Measurements from ENCODE around the gene ADAM15. TPM values are rescaled to one million over a fixed set of nuclear protein-coding genes. Genes with fewer than 3 reads are reported as not detected.

ADAM15 gene
- total RNA-seq, 3 donors from 2014 or later = 97.8 to 155 (median 109) TPM

DNA sequence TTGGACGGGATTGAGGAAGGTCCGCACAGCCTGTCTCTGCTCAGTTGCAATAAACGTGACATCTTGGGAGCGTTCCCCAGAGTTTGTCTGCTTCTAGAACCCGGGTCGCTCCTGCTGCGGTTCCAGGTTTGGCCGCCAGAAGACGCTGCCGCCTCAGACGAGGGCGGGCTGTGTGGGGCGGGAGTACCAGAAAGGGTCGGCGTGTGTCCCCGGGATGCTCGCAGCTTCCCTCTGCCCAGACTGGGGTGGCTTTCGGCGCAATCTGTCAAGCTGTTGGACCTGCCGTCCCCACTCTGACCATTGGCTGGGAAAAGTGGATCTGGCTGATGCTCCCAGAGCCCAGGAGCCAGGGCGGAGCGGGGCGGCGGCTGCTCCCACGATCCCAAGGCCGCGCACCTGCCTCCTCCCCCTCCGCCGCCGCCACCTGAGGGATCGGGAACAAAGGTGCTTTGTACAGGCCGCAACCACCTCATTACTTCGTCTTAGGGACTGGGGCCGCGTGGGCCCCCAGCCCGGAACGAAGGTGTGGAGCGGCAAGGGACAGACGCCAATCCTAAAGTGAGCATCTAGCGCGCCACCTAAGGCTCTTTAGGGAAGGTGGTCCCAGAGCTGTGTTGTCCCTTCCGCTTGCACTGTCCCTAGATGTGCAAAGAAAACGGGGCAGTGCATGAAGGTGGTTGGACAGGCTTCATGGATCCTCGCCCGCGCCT, 11.7 kb downstream of the ADAM15 start:
- Histone ChIP-seq H3K9me3 (no peaks in the 10 kb centered on the region), H3K27me3 (no peaks in the 10 kb centered on the region), H3K27ac (peak overlapping the region; percentile 85 to 92), H3K36me3 (no peaks in the 10 kb centered on the region), H3K4me3 (peak overlapping the region; percentile 68 to 90 (median 81)), H3K4me1 (peaks cover 14 to 15% of the 10 kb centered on the region in 2 donors)
- DNase-seq (ENCODE audit: low spot score in 2 of 2) = peak in 1 of 2 donors; percentile 69
- intact Hi-C loops (cut with DNase I; ENCODE audit: low total_unique reads) = loop anchor here (10.0 kb wide), 1 partner anchor 108 kb away; the partner anchor contains the start of gene PBXIP1
- TF ChIP-seq CTCF (IDR thresholded peaks at IDR 0.05) = peak; percentile 64 to 93 (median 66)
- no peak for TF ChIP-seq POLR2A (IDR thresholded peaks at IDR 0.05)
- peak in 1 of 3 donors; percentile 27 for TF ChIP-seq POLR2AphosphoS5 (IDR thresholded peaks at IDR 0.05)

DNA sequence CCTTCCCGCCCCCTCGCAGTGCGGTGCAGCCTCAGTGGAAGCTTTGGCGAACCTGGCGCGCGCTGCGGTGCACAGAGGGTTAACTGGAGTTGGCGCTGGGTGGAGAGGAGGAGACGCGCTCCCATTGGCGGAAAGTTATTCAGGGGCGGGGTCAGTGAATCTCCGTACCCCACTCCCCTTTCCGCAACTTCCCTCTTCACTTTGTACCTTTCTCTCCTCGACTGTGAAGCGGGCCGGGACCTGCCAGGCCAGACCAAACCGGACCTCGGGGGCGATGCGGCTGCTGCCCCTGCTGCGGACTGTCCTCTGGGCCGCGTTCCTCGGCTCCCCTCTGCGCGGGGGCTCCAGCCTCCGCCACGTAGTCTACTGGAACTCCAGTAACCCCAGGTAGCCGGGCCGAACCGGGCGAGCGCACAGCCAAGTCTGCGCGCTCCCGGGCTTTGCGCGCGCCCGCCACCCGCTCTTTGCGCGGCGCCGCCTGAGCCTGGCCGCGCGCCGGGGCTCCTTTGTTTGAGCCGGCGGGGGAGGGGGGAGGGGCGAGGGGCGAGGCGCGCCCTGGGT, 12.5 kb downstream of the ADAM15 start, which contains the start of gene EFNA4:
Gene EFNA4, plus strand, starts transcription at position 191 of the 561 bp plus-strand sequence. Its CDS starts 84 bp downstream, at position 275.
- H3K27ac ChIP-seq = peak within 1 kb of the TSS; percentile 85 to 92
- peak within 1 kb of the TSS; percentile 68 to 90 (median 81) for H3K4me3 ChIP-seq
- TF ChIP-seq POLR2AphosphoS5 (IDR thresholded peaks at IDR 0.05) (peak in 2 of 3 donors; percentile 13 to 47), POLR2A (IDR thresholded peaks at IDR 0.05) (no peak), CTCF (IDR thresholded peaks at IDR 0.05) (no peak)
- DNase-seq (ENCODE audit: low spot score in 2 of 2) = peak; percentile 82 to 89
- H3K4me1 ChIP-seq = peaks cover 14 to 15% of the 10 kb centered on the region in 2 donors
- no peaks in the 10 kb centered on the region for H3K27me3 ChIP-seq
- intact Hi-C loops (cut with DNase I; ENCODE audit: low total_unique reads) = loop anchor here (10.0 kb wide), 1 partner anchor 109 kb away; the partner anchor contains the start of gene PBXIP1
- H3K36me3 ChIP-seq = no peaks in the 10 kb centered on the region
- no peaks in the 10 kb centered on the region for H3K9me3 ChIP-seq

DNA sequence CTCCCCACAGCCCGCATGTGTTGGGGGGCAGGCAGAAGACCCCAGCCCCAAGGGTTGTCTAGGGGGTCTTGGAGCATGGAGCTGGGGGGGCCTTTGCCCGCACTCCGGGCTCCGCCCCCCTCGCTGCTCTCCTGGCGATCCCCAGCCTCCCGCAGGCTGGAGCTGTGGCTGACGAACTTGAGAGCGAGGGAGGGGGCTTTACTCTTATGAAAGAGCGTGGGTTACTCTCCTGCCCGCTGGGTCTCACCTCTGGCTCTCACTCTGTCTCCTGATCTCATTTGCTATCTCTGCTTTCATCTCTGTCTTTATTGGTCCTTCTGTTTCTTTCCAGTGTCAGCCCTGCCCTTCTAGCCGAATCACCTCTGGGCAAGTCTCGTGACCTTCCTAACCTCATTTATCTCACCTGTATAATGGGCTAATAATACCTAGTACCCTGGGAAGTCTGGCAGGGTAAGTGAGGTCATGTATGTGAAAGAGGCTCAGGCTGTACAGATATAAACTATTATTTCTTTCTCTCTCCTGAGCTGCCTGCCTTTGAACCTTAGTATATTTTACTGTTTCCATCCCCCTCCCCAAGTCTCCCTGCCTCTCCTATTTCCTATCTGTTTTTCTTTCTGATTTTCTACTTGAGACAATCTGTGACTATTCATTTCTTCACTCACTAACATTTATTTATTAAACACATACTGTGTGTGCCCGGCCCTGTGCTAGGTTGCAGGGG, 13.2 kb downstream of the ADAM15 start:
- Histone ChIP-seq H3K4me3 (peak overlapping the region; percentile 68 to 90 (median 81)), H3K36me3 (no peaks in the 10 kb centered on the region), H3K4me1 (peaks cover 14 to 15% of the 10 kb centered on the region in 2 donors), H3K27ac (peak overlapping the region; percentile 85 to 92), H3K27me3 (no peaks in the 10 kb centered on the region), H3K9me3 (no peaks in the 10 kb centered on the region)
- intact Hi-C loops (cut with DNase I; ENCODE audit: low total_unique reads) = loop anchor here (10.0 kb wide), 1 partner anchor 109 kb away; the partner anchor contains the start of gene PBXIP1
- no peak for TF ChIP-seq POLR2AphosphoS5 (IDR thresholded peaks at IDR 0.05)
- no peak for TF ChIP-seq CTCF (IDR thresholded peaks at IDR 0.05)
- TF ChIP-seq POLR2A (IDR thresholded peaks at IDR 0.05) = no peak
- DNase-seq (ENCODE audit: low spot score in 2 of 2) = no peak

GRCh38 chr1:155064832-155065429, 13.8 kb downstream of the ADAM15 start:
- intact Hi-C loops (cut with DNase I; ENCODE audit: low total_unique reads) = loop anchor here (10.0 kb wide), 1 partner anchor 110 kb away; the partner anchor contains the start of gene PBXIP1
- no peaks in the 10 kb centered on the region for H3K27me3 ChIP-seq
- no peaks in the 10 kb centered on the region for H3K36me3 ChIP-seq
- DNase-seq (ENCODE audit: low spot score in 2 of 2) = no peak
- peaks cover 14 to 15% of the 10 kb centered on the region in 2 donors for H3K4me1 ChIP-seq
- peak overlapping the region in 1 of 3 donors; percentile 81 for H3K4me3 ChIP-seq
- TF ChIP-seq CTCF (IDR thresholded peaks at IDR 0.05) = no peak
- TF ChIP-seq POLR2A (IDR thresholded peaks at IDR 0.05) = no peak
- TF ChIP-seq POLR2AphosphoS5 (IDR thresholded peaks at IDR 0.05) = no peak
- H3K27ac ChIP-seq = no peak overlapping the region
- no peaks in the 10 kb centered on the region for H3K9me3 ChIP-seq

All from breast epithelium (tissue), 4 donors.